Skeletal muscle tissue (tissue), 4 donors: Measurements from ENCODE around the gene SOX4. TPM values are rescaled to one million over a fixed set of nuclear protein-coding genes. Genes with fewer than 3 reads are reported as not detected.
A peak's percentile ranks its signal among the peaks of the same experiment; 100 is the strongest.

Experiments
- H3K27ac ChIP-seq: one replicate; pipeline ENCODE4 v1.7.0; 2013; ENCODE audit warnings: mild to moderate bottlenecking, low read depth, low read length, inconsistent platforms
- H3K27me3 ChIP-seq, 3 donors: one replicate each; pipeline ENCODE4 v1.7.0; 2013; ENCODE audit warnings: low read length in 3 of 3; ENCODE audit not compliant: control insufficient read depth in 3 of 3, insufficient read depth in 3 of 3
- H3K36me3 ChIP-seq, 3 donors: one replicate each; pipeline ENCODE4 v1.7.0; 2013; ENCODE audit warnings: low read length in 3 of 3; ENCODE audit not compliant: control insufficient read depth in 3 of 3, insufficient read depth in 3 of 3
- H3K4me1 ChIP-seq, 3 donors: one replicate each; pipeline ENCODE4 v1.7.0; 2013; ENCODE audit warnings: low read length in 3 of 3, mild to moderate bottlenecking in 3 of 3; ENCODE audit not compliant: control insufficient read depth in 3 of 3, insufficient read depth in 3 of 3
- H3K4me3 ChIP-seq, 3 donors: one replicate each; pipeline ENCODE4 v1.7.0; 2013; ENCODE audit warnings: low read length in 3 of 3
- H3K9ac ChIP-seq, 3 donors: one replicate each; pipeline ENCODE4 v1.7.0; 2013; ENCODE audit warnings: low read length in 3 of 3, mild to moderate bottlenecking in 3 of 3, moderate library complexity in 2 of 3, low read depth in 1 of 3
- H3K9me3 ChIP-seq, 3 donors: one replicate each; pipeline ENCODE4 v1.7.0; 2013; ENCODE audit warnings: low read length in 3 of 3; ENCODE audit not compliant: control insufficient read depth in 3 of 3
- total RNA-seq: library from RNA; depleted of rRNA; stranded (reverse); fragments of >200 nt; gene quantifications from one replicate; pipeline ENCODE4 v1.2.3, GENCODE V29; 2014
- donor health status: Osteomylitis.

The SOX4 gene
- total RNA-seq, 1 donor from 2014 or later, result 46.4 TPM

- H3K4me3 ChIP-seq, result peak overlapping the region; percentile 86 to 95 (median 91)
- peak overlapping the region; percentile 76 to 92 (median 91) for H3K9ac ChIP-seq
- no peaks in the 10 kb centered on the region for H3K9me3 ChIP-seq
- H3K36me3 ChIP-seq, result no peaks in the 10 kb centered on the region
- no peak overlapping the region for H3K27ac ChIP-seq
- H3K4me1 ChIP-seq, result peaks cover 13 to 17% (median 15%) of the 10 kb centered on the region in 3 donors
- H3K27me3 ChIP-seq, result no peaks in the 10 kb centered on the region
These were observed 598 bp upstream of the SOX4 start for GRCh38 chr6:21592953-21593352.

- H3K27me3 ChIP-seq, result no peaks in the 10 kb centered on the region
- peak overlapping the region; percentile 76 to 92 (median 91) for H3K9ac ChIP-seq
- peaks cover 13 to 24% (median 15%) of the 10 kb centered on the region in 3 donors for H3K4me1 ChIP-seq
- H3K9me3 ChIP-seq, result no peaks in the 10 kb centered on the region
- no peaks in the 10 kb centered on the region for H3K36me3 ChIP-seq
- peak overlapping the region; percentile 79 for H3K27ac ChIP-seq
- peak overlapping the region; percentile 86 to 95 (median 91) for H3K4me3 ChIP-seq
These were observed 420 bp downstream of the SOX4 start for GRCh38 chr6:21593927-21594415.

- peaks cover 10 to 26% (median 11%) of the 10 kb centered on the region in 3 donors for H3K4me1 ChIP-seq
- peak overlapping the region; percentile 79 for H3K27ac ChIP-seq
- peak overlapping the region; percentile 80 to 92 (median 91) for H3K9ac ChIP-seq
- H3K36me3 ChIP-seq, result no peaks in the 10 kb centered on the region
- peak overlapping the region; percentile 86 to 95 (median 91) for H3K4me3 ChIP-seq
- H3K9me3 ChIP-seq, result no peaks in the 10 kb centered on the region
- H3K27me3 ChIP-seq, result no peaks in the 10 kb centered on the region
These were observed 1.1 kb downstream of the SOX4 start for GRCh38 chr6:21594416-21595281.

GRCh38 chr6:21595285-21596144 lies 2.0 kb downstream of the SOX4 start:
- peak overlapping the region; percentile 79 for H3K27ac ChIP-seq
- H3K9me3 ChIP-seq, result no peaks in the 10 kb centered on the region
- no peaks in the 10 kb centered on the region for H3K27me3 ChIP-seq
- peak overlapping the region; percentile 80 to 92 (median 80) for H3K9ac ChIP-seq
- H3K4me1 ChIP-seq, result peaks cover 10 to 26% (median 11%) of the 10 kb centered on the region in 3 donors
- H3K36me3 ChIP-seq, result no peaks in the 10 kb centered on the region
- peak overlapping the region; percentile 86 to 91 (median 87) for H3K4me3 ChIP-seq

- Histone ChIP-seq H3K27me3 (no peaks in the 10 kb centered on the region), H3K9me3 (no peaks in the 10 kb centered on the region), H3K4me3 (peak overlapping the region; percentile 86 to 91 (median 87)), H3K36me3 (no peaks in the 10 kb centered on the region), H3K4me1 (peaks cover 10 to 26% (median 11%) of the 10 kb centered on the region in 3 donors), H3K9ac (peak overlapping the region; percentile 80 to 92 (median 80)), H3K27ac (peak overlapping the region; percentile 76)
These were observed 2.8 kb downstream of the SOX4 start for GRCh38 chr6:21596145-21596948.

GRCh38 chr6:21596949-21597682 lies 3.6 kb downstream of the SOX4 start:
- Histone ChIP-seq H3K4me1 (peaks cover 10 to 26% (median 11%) of the 10 kb centered on the region in 3 donors), H3K27ac (peak overlapping the region; percentile 76), H3K36me3 (no peaks in the 10 kb centered on the region), H3K9ac (peak overlapping the region; percentile 80 to 92 (median 80)), H3K9me3 (no peaks in the 10 kb centered on the region), H3K27me3 (no peaks in the 10 kb centered on the region), H3K4me3 (peak overlapping the region; percentile 86 to 91 (median 87))

- H3K36me3 ChIP-seq, result no peaks in the 10 kb centered on the region
- H3K27ac ChIP-seq, result peak overlapping the region; percentile 5
- peak overlapping the region; percentile 80 to 81 (median 80) for H3K9ac ChIP-seq
- H3K27me3 ChIP-seq, result no peaks in the 10 kb centered on the region
- H3K4me3 ChIP-seq, result peak overlapping the region; percentile 86 to 91 (median 87)
- H3K9me3 ChIP-seq, result no peaks in the 10 kb centered on the region
- peaks cover 9 to 22% (median 10%) of the 10 kb centered on the region in 3 donors for H3K4me1 ChIP-seq
These were observed 4.5 kb downstream of the SOX4 start for GRCh38 chr6:21597801-21598673.

GRCh38 chr6:21598674-21599023 lies 5.1 kb downstream of the SOX4 start:
- Histone ChIP-seq H3K27ac (no peak overlapping the region), H3K9me3 (no peaks in the 10 kb centered on the region), H3K36me3 (no peaks in the 10 kb centered on the region), H3K4me1 (peaks cover 6 to 19% (median 6%) of the 10 kb centered on the region in 3 donors), H3K4me3 (peak overlapping the region in 1 of 3 donors; percentile 87), H3K27me3 (no peaks in the 10 kb centered on the region), H3K9ac (peak overlapping the region in 1 of 3 donors; percentile 28)
